GM21423 (cell line): Measurements from ENCODE around the gene LAMA4.

ENCODE experiments used
- ATAC-seq: cut with Tn5 transposase; IDR thresholded peaks from one replicate; pipeline ENCODE4 v1.9.1; 2021; ENCODE audit warnings: mild to moderate bottlenecking, moderate library complexity; ENCODE audit not compliant: unreplicated experiment

Gene LAMA4

GRCh38 chr6:112241820-112242429, 12.4 kb downstream of the LAMA4 start:
- no peak for ATAC-seq

- ATAC-seq: no peak
These were observed 16.8 kb downstream of the LAMA4 start for GRCh38 chr6:112237595-112237994.

DNA sequence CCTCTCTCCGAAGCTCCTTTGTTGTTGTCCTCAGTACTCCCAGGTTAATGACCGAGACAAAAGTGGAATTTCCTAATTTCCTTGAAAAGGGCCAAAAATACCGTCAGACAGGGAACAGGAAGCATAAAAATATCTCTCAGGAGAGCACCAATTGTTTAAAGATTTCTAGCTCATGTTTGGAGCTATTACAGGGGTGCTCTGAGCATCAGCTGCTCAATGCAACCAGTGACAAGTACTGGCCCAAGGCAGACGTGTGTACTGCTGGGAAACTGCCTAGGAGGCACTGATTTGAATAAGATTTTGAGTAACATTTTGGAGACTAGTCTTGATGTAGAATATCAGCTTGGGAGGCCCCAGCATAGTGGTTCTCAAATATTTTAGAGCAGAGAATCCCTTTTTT, 17.3 kb downstream of the LAMA4 start:
- no peak for ATAC-seq

- ATAC-seq: no peak
These were observed 18.4 kb downstream of the LAMA4 start for GRCh38 chr6:112235956-112236355.

GRCh38 chr6:112234601-112235000, 19.8 kb downstream of the LAMA4 start:
- no peak for ATAC-seq

DNA sequence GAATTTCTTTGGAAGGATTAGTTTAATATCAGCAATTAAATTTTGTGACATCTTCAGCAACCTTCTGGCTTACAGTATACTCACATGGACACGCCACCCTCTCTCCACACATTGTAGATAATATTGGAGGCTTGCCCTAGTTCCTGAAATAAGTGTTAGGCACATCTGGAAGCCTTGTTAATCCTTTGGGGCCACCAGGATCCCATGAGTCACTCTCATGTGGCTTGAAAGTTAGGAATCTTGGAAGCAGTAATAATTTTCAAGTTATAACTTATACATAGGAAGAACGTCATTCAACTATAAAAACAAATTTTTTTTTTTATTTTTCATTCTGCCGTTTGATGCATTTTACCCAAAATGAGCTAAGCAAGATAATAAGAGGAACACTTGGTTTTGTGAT, 20.5 kb downstream of the LAMA4 start:
- ATAC-seq: no peak

GRCh38 chr6:112232845-112233256, 21.5 kb downstream of the LAMA4 start:
- ATAC-seq: no peak

DNA sequence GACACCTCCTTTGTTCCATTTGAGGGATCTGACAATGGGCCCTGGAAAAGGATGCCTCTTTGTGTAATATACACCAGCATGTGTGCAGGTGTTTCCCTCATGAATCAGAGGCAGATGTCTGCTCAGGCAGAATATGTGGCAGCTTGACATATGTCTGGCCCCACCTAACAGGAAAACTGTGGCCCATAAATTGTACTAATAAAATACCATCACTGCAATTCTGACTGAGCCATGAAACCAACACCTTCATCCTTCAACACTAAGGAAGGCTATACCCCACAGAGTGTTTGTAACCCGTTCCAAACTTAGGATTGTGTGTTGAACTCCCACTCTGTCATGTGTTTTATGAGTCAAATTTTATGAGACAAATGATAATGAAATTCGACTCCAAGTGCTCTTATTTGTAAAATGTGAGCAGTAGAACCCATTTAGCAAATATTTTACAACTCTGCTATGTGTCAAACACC, 22.7 kb downstream of the LAMA4 start:
- no peak for ATAC-seq

DNA sequence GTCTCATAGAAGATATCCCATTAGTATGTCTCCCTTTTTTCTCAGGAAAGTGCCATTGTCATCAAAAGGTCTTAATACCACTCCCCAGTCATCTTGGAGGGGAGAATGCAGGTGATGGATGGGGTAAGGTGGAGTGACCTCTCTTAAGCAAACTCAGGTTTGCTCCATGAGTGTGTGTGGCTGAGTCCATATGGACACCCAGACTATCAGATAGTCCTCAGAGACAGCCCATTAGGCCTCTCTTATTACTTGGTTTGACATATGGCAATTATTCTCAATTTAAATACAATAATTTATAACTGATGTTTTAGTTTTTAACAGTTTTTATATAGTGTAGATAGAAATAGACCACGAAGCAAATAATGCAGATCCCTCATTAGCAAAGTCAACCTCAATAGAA, 23.2 kb downstream of the LAMA4 start:
- ATAC-seq: no peak

GRCh38 chr6:112228480-112229332, 25.7 kb downstream of the LAMA4 start:
- ATAC-seq: no peak

- ATAC-seq: no peak
These were observed 26.4 kb downstream of the LAMA4 start for GRCh38 chr6:112227992-112228391.

GRCh38 chr6:112227411-112227810, 27.0 kb downstream of the LAMA4 start:
- ATAC-seq: no peak

DNA sequence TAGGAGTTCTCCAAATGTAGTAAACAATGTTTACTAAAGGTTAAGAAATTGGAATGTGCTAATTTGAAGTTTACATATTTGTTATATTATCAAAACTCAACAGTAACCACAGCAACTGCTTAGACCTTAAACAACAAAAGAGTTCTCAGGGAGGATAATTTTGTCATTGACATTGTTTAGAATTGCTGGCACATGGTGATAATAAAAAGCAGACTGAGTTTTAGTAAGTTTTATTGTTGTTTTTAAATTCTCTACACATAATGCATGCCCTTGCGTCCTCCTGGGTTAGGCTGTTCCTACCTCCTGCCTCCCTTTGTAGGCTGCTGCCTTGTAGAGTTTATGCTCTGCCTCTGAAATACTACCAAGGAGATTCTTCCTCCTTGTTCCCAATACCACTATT, 28.7 kb downstream of the LAMA4 start:
- no peak for ATAC-seq

- ATAC-seq: no peak
These were observed 30.3 kb downstream of the LAMA4 start for GRCh38 chr6:112224088-112224487.

DNA sequence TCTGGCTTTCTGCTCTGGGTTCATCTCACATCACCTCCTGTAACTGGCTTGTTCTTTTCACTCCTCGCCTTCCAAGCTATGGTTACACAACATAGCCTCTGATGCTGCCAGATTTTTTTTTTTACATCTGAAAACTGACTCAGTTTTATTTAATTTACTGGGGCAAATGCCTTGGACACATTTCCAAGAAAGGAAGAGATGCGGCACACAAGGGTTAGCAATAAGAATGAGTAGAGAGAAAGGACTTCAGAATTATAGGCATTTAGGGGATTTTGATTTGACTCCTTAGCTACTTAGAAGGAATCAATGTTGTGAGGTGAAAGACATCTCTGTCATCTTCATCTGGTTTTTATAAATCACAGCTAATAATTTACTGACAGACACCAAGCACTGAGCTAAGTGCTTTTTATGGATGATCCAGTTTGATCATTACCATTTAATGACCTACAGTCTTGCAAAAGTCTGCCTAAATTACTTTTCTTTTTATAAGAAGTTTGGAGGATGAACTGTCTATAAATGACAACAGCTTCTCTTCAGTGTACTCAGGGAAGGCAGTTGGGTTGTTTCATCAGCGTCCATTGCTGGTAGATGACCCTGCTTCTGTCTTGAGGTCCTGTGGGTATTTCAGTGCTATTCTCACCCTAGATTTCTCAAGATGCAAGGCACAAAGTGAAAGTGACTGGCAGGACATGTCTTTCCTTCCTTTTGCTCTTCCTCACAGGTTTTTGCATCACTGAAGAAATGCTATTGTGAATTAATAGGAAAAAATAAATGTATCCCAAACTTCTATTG, 31.1 kb downstream of the LAMA4 start:
- no peak for ATAC-seq

GRCh38 chr6:112221981-112222852, 32.1 kb downstream of the LAMA4 start:
- ATAC-seq: no peak

- no peak for ATAC-seq
These were observed 32.8 kb downstream of the LAMA4 start for GRCh38 chr6:112221561-112221960.

DNA sequence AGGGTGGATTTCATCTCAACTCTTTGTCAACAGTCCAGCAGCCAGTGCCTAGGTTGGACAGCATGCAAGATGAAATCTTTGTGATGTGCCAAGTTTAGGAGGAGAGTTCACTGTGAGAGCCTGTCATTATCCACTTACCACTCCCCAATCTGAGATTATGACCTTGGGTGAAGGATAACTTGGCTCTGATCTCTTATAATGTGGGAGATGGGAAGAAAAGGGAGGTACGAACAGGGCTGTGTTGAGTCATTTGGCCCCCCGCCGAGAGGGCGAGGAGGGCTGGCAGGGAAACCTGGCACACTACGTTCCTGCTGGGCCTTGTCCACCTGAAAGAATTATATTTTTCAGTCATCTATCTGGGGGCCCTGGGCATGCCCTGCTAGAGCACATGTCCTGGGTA, 35.8 kb downstream of the LAMA4 start:
- ATAC-seq: no peak

GRCh38 chr6:112216662-112217551, 37.5 kb downstream of the LAMA4 start:
- no peak for ATAC-seq
